CD4-positive, alpha-beta T cell treated with Interleukin-4 for 4 hours (primary cell): Measurements from ENCODE around the gene CACHD1.

ENCODE experiments used
- DNase-seq: peaks from one replicate; pipeline ENCODE4 v3.0.0-alpha.2; 2020

Gene CACHD1

DNA sequence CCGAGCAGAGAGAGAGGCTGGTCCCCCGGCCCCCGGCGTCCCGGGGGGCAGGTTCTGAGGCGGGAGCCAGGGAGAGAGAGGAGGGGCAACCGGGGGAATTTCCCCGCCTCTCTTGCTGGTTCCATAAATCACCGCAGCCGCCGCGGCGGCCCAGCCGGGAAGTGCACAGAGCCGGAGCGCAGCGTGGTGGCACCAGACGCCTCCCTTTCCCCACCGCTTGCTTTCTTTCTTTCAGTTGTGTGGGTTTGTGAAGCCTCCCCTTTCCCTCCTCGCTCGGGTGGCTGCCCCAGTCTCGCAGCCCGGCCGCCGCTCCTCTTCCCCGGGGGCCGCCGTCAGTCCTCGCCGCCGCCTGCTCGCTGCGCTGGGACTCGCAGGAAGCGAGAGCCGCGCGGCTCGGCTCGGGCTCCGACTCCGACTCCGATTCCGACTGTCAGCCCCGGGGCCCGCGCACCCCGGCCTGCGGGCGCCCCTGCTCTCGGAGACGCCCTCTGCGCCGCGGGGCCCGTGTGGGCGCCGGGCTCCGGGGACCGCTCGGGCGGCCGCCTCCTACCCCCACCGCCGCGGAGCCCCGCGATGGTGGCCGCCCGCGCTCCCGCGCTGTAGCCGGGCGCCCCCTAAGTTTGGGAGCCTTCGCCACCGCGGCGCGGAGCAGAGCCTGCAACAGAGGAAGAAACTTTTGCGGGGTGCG is at the start of gene CACHD1:
Gene CACHD1, plus strand, starts transcription at position 153 of the 688 bp plus-strand sequence. CDS start 616 bp downstream, outside the sequence.
- peak; percentile 21 for DNase-seq

GRCh38 chr1:64421377-64421776 is 48.6 kb upstream of the CACHD1 start:
- no peak for DNase-seq

- no peak for DNase-seq
Observed at GRCh38 chr1:64423526-64423925, 46.4 kb upstream of the CACHD1 start.

GRCh38 chr1:64424412-64424811 is 45.5 kb upstream of the CACHD1 start:
- DNase-seq = no peak

DNA sequence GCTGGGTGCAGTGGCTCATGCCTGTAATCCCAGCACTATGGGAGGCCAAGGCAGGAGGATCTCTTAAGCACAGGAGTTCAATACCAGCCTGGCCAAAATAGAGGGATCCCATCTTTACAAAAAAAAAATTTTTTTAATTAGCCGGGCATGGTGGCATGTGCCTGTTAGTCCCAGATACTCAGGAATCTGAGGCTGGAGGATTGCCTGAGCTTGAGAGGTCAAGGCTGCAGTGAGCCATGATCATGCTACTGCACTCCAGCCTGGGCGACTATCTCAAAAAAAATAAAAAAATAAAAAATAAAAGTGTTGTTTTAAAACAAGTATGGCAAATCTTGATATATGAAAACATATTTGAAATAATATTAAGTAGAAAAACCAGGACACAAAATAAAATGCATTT is 44.4 kb upstream of the CACHD1 start:
- no peak for DNase-seq

DNA sequence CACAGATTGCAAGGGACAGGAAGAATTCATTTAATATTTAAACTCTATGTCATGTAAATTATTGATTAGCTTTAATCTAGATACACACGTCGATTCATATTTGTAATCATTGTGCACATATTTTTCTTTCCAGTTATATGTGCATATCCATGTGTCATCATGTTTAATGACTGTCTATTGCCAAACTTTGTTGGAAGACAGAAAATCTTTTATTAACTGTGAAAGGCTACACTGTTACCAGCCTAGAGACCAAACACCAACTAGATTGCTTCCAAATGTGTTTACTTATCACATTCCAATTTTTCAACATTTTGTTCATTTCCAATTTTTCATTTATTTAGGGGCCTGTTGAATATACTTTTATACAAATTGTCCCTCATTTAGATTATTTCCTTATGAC is 43.2 kb upstream of the CACHD1 start:
- no peak for DNase-seq

DNA sequence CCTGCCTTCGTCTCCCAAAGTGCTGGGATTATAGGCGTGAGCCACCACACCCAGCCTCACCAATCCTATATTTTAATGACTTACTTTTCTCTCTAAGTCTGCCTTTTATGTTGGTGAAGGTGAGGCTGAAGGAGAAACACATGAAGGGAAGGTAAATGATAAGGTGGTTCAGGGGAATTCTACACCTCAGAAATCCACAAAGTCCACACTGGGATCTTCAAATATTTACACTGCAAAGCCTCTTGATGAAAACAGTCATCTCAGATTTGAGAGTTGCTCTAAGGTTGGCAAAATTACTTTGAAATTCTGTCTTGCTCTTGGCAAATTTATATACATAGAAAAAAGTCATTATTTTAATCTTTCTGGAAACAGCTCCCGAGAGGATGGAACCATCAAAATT is 42.0 kb upstream of the CACHD1 start:
- DNase-seq = no peak

GRCh38 chr1:64433308-64433707 is 36.6 kb upstream of the CACHD1 start:
- no peak for DNase-seq

DNA sequence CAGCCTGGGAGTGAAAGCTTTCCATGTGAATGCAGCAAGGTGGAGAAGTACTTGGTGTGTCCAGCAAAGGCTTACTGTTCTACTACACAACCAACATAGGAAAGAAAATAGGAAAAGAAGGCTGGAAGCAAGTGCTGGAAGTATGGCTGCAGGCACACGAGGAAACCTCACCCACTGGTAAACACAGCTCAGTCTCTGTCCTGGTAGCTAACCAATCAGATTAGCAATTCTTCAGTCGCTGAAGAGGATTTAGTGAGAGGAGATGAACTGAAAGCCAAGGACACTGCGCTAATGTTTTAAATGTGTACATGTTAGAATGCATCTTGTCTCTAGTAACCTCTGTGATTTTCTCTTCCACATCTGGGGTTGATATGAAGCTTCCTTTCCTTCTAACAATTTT is 36.2 kb upstream of the CACHD1 start:
- no peak for DNase-seq

- no peak for DNase-seq
Observed at GRCh38 chr1:64435000-64435399, 34.9 kb upstream of the CACHD1 start.

DNA sequence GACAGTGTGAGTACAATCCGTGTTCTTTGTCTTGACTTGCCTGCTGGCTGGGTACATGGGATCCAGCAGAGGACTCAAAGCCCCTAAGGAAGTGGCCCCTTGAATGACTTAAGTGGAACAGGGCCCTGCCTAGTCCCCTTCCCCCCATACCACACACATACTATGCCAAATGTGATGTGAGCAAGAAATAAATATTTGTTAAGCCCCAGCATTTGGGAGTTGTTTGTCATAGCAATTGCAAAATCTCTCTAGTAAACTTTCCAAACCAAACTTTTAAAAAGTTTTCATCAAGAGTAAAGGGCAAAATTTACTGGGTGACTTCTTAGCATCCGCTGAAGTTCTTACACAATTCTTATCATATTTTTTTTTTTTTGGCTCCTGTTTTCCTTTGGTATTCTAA is 32.5 kb upstream of the CACHD1 start:
- DNase-seq = no peak

GRCh38 chr1:64440183-64440826 is 29.6 kb upstream of the CACHD1 start:
- DNase-seq = no peak

DNA sequence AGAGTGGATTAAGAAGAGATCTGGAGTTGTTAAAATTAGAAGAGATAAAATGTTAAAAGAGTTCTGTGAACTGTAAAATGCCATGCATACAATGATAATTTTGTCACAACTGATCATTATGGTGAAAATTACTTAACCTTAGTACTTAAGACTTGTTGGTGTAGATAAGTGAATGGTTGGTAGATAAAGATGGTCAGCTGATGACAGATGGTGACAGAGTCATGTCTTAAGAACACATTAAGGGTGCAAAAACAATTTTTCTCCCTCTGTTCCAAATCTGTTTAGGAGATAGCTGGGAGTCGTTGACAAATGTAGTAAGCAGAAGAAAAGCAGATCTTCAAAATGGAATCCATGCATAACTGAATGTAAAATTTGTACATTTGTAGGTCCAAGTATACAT is 18.5 kb upstream of the CACHD1 start:
- no peak for DNase-seq

DNA sequence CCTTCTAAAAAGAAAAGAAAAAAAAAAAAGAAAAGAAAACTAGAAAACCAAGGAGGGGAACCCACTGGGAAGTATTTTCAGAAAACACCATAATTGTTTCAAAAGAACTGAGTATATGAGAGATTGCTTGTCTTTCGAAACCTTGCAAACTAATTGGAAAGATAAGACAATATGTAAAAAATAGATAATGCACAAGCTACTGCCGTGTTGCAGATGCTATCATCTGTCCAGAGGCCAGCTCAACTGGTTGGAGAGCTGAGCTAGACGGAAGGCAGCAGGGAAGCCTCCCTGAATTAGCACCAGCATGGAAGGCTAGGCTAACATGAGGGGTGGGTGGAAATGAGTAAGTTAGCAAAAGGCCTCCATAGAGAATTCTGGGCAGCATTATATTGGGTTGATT is 16.2 kb upstream of the CACHD1 start:
- no peak for DNase-seq

- no peak for DNase-seq
Observed at GRCh38 chr1:64458915-64459314, 11.0 kb upstream of the CACHD1 start.

DNA sequence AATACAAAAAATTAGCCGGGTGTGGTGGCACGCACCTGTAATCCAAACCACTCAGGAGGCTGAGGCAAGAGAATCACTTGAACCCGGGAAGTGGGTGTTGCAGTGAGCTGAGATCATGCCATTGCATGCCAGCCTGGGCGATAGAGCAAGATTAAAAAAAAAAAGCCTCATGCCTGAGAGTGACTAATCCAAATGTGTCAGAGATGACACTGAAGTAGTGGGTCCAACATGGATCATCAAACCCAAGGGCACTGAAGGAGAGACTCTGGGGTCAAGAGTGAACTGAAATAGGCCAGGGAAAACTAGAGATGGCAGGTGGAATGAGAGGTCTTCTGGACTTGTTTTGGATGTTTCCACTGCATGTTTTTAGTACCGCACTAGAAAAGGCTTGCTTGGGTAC is 10.2 kb upstream of the CACHD1 start:
- no peak for DNase-seq

DNA sequence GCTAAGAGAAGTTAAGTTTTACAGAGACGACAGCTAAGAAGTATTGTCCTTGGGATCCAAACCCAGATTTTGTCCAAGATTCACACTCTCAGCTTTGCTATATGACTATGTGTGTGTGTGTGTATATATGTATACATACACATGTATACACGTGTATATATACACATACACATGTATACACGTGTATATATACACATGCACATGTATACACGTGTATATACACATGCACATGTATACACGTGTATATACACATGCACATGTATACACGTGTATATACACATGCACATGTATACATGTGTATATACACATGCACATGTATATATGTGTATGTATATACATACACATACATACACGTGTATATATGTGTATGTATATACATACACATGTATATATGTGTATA is 3.9 kb upstream of the CACHD1 start:
- DNase-seq = no peak

DNA sequence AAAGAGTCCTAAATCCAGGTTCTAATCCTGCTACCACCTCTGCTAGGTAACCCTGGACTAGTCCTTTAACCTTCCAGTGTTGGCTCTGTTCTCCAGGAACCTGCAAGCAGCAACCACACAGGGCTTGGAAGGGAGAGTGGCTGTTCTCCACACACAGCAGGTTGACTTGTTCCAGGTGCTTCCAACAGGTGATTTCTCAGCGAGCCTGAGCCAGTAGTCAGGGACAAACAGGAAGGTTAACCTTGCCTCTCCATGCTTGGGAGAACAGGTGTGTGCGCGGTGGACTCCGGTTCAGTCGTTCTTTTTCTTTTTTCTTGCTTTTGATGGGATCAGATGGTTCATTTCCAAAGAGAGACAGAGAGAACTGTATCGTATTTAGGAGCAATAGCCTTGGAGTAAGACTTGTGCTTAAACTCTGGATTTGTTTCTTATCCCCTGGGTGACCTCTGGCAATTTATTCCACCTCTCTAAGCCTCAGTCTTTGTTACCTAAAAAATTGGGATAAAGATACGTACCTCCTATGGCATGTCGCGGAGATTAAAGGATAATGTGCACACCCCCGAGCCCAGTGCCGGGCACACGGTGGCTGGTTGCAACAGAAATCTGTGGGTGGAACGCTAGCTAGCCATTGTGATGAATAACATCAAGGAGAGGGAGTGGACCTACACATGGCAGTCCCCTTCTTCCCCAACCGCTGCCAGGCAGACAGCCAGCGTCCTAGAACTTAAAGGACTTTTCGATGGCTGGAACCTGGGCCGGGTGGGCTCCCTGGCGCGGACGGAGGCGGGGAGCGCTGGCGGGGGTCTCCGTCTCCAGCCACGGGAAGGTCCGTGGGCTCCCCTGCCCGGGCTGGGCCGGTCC is 583 bp upstream of the CACHD1 start:
- DNase-seq = no peak

GRCh38 chr1:64470665-64471217 is 812 bp downstream of the CACHD1 start:
- no peak for DNase-seq

DNA sequence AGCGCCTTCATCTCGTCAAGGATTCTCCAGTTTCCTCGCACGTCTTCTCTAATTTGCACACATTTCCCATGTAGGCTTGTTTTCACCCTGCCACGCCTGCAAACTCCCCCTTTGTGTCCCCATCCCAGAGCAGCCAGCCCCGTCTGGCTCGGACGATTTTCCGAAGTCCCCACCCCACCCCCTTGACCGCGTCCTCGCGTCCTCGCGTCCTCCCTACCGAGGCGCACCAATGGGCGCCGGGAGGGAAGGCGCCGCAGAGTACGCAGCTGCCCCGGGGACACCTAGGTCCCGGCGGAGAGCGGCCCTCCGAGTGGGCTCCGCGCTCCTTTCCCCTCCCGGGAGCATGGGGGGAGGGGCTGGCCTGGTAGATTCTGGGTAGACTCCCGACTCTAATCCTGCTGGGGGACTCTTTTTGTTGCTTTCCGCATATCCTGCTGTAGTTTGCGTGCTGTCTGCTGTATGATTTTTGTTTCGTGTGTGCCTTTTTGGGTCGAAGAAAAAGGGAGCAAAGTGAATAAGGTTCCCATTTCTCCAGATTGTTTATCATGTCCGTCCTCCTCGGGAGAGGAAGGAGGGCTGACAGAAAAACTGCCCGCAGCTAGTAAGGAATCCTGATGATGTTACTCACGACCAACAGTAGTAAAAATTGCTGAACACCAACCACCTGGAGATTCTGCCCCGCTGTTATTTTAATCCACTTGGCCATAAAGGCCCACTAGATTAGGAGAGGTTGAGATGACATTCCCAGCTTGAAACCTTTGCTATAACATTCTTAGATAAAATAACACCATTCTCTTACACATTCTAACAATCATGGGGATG is 1.5 kb downstream of the CACHD1 start:
- DNase-seq = no peak

- DNase-seq = no peak
Observed at GRCh38 chr1:64472040-64472376, 2.1 kb downstream of the CACHD1 start.

DNA sequence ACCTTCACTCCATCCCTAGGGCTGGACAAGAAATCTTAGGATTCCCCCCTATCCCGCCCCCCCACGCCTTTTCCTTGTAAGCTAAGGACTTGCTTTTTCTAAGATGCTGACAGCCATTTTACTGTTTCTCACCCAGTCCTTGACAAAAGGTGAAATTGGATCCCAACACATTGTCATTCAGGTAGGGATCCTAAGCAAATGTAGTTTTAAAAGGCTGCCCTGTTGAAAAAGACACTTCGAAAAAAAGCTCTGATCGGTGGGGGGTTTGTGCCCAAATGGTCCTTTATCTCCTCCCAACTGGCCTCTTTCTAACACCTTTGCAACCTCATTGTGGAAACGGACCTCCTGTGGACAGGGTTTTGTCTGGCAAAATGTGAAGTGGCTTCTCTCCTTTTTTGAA is 2.9 kb downstream of the CACHD1 start:
- no peak for DNase-seq

GRCh38 chr1:64473367-64473766 is 3.4 kb downstream of the CACHD1 start:
- no peak for DNase-seq
